Measurements from ENCODE around the gene CDKN2AIPNL.

Gene CDKN2AIPNL

DNA sequence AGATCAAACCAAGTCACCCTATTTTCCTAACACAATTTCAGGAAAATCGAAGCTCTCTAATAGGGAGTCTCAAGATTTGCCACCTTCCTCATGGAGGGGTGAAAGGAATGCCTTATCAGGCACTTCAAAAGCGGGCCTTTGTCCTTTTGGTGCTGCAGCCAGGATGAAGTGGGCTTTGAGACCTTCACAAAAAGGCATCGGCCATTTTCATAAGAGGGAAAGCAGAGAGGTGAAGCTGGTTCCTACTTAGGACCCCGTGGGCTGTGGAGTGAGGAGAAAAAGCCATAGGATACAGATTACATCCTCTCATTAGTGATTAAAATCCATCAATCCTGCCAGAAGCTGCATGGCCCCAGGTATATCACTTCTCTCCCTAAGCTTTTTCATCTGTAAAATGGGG is 859 bp downstream of the CDKN2AIPNL start:
- H3K4me3 ChIP-seq (replicated peaks in 1 of 2; ENCODE audit: low read depth in 2 of 2, low read length in 2 of 2) = peak overlapping the region; percentile 86 to 87

DNA sequence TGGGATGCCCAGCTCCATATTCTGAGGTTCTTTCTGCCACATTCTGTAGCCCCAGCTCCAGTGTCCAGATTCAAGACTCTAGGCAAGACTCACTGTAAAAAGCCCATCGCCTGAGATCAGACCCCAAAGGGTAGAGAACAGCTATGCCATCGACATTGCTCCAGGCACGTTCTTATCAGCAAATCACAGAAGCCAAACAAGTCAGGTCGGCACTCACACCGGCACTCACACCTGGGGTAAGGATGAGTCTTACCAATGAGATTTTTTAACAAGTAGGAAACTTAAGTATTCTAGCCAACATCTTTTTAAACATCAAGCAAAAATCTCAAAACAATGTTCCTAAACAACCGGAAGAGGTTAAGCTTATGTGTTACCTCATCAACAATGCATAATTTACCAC is 2.4 kb downstream of the CDKN2AIPNL start:
- TF ChIP-seq, protein P1, sequence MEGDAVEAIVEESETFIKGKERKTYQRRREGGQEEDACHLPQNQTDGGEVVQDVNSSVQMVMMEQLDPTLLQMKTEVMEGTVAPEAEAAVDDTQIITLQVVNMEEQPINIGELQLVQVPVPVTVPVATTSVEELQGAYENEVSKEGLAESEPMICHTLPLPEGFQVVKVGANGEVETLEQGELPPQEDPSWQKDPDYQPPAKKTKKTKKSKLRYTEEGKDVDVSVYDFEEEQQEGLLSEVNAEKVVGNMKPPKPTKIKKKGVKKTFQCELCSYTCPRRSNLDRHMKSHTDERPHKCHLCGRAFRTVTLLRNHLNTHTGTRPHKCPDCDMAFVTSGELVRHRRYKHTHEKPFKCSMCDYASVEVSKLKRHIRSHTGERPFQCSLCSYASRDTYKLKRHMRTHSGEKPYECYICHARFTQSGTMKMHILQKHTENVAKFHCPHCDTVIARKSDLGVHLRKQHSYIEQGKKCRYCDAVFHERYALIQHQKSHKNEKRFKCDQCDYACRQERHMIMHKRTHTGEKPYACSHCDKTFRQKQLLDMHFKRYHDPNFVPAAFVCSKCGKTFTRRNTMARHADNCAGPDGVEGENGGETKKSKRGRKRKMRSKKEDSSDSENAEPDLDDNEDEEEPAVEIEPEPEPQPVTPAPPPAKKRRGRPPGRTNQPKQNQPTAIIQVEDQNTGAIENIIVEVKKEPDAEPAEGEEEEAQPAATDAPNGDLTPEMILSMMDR (IDR thresholded peaks at IDR 0.05; ENCODE audit: low read depth, low read length) = no peak
- no peak overlapping the region for H3K4me3 ChIP-seq (replicated peaks in 1 of 2; ENCODE audit: low read depth in 2 of 2, low read length in 2 of 2)
- no peak for DNase-seq (ENCODE audit: low read depth in 2 of 2)

More for the DNA sequence above, 859 bp downstream of the CDKN2AIPNL start:
- DNase-seq (ENCODE audit: low read depth in 2 of 2) = no peak
- TF ChIP-seq, protein P1 (IDR thresholded peaks at IDR 0.05; ENCODE audit: low read depth, low read length) = no peak

DNA sequence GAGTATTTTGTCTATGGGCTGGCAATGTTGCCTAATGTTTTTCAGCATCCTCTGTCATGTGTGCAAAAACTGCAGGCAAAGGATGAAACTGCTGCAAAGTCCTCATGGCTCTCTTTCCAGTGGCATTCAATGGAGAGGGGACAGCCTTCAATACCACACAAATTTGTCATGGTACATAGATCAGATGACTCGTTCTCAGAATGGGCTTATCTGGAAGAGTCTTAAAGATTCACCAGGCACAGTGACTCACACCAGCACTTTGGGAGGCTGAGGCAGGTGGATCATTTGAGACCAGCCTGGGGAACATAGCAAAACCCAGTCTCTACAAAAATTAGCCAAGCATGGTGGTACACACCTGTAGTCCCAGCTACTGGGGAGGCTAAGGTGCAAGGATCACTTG is 5.3 kb downstream of the CDKN2AIPNL start:
- TF ChIP-seq, protein P1 (IDR thresholded peaks at IDR 0.05; ENCODE audit: low read depth, low read length) = no peak
- no peak for DNase-seq (ENCODE audit: low read depth in 2 of 2)
- H3K4me3 ChIP-seq (replicated peaks in 1 of 2; ENCODE audit: low read depth in 2 of 2, low read length in 2 of 2) = no peak overlapping the region

DNA sequence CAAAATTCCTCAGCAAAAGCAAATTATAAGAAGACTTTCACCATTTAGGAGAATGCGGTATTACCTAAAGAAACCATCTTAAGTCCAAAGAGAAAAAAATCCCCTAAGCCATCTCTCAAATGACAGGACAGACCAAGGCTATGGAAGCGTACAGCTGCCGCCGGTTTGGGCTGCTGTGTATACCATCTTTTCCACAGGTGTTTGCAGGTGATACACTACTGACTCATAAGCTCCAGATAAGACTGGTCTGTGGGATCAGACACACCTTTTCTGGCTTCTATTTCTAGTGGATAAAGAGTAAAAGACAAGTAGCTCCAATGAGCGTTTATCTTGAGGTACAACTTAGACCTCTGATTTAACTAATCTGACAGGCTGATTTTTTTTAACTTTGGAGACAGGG is 7.7 kb downstream of the CDKN2AIPNL start:
- no peak for DNase-seq (ENCODE audit: low read depth in 2 of 2)
- TF ChIP-seq, protein P1 (IDR thresholded peaks at IDR 0.05; ENCODE audit: low read depth, low read length) = no peak
- no peak overlapping the region for H3K4me3 ChIP-seq (replicated peaks in 1 of 2; ENCODE audit: low read depth in 2 of 2, low read length in 2 of 2)

DNA sequence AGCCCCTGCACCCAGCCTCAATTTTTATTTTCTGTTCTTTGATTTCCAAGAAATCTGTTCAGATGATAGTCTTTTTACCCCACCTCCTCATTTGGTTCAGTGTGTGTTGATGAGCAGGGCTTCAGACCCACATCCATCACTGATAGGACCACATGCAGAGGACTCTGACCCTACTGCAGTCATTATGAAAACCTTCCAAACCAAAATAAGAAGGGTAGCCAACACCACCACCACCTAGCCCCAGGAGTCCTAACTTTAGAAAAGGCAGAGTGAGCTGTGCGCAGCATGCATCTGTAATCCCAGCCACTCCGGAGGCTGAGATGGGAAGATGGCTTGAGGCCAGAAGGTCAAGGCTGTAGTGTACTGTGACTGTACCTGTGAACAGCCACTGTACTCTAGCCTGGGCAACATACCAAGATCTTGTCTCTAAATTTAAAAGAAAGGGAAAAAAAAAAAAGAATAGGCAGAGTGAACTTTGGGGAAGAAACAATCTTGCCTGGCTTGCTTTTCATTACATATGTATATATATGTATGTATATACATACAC is 13.0 kb downstream of the CDKN2AIPNL start:
- H3K4me3 ChIP-seq (replicated peaks in 1 of 2; ENCODE audit: low read depth in 2 of 2, low read length in 2 of 2) = no peak overlapping the region
- no peak for DNase-seq (ENCODE audit: low read depth in 2 of 2)

GRCh38 chr5:134397196-134397595 is 14.5 kb downstream of the CDKN2AIPNL start:
- no peak overlapping the region for H3K4me3 ChIP-seq (replicated peaks in 1 of 2; ENCODE audit: low read depth in 2 of 2, low read length in 2 of 2)
- no peak for DNase-seq (ENCODE audit: low read depth in 2 of 2)
- TF ChIP-seq, protein P1 (IDR thresholded peaks at IDR 0.05; ENCODE audit: low read depth, low read length) = no peak

More for the DNA sequence above, 13.0 kb downstream of the CDKN2AIPNL start:
- TF ChIP-seq, protein P1 (IDR thresholded peaks at IDR 0.05; ENCODE audit: low read depth, low read length) = no peak

DNA sequence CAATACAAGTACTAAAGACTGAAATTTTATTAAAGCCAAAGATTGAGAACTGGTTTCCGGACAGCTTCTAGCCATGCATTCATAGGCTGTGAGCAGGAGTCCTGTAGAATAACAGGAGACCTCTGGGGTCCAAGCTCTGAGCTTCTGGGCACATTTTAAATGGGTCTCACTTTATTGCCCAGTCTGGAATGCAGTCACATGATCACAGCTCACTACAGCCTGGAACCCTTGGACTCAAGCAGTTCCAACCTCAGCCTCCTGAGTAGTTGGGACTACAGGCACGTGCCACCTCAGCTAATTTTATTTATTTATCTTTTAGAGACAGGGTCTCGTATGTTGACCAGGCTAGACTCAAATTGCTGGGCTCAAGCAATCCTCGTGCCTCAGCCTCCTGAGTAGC is 15.4 kb downstream of the CDKN2AIPNL start:
- DNase-seq (ENCODE audit: low read depth in 2 of 2) = no peak
- no peak overlapping the region for H3K4me3 ChIP-seq (replicated peaks in 1 of 2; ENCODE audit: low read depth in 2 of 2, low read length in 2 of 2)
- TF ChIP-seq, protein P1 (IDR thresholded peaks at IDR 0.05; ENCODE audit: low read depth, low read length) = no peak
